HepG2 (cell line): ENCODE results near the gene SIX4. TPM values are rescaled to one million over a fixed set of nuclear protein-coding genes. Genes with fewer than 3 reads are reported as not detected.

Experiments used
- BRD4 ChIP-seq: sonication (generic); formaldehyde crosslinking; IDR thresholded peaks from 2 replicates; pipeline ENCODE4 v1.4.0; 2020; ENCODE audit warnings: missing genetic modification reagents
- E2F2 ChIP-seq: sonication (generic); formaldehyde crosslinking; IDR thresholded peaks from 2 replicates; pipeline ENCODE4 v1.4.0; 2020; ENCODE audit warnings: missing genetic modification reagents, borderline replicate concordance
- HNRNPLL ChIP-seq: fragments of 200-400 bp; formaldehyde crosslinking; IDR thresholded peaks from 2 replicates; pipeline ENCODE4 v1.6.1; 2017; ENCODE audit warnings: mild to moderate bottlenecking, low read depth, low read length; ENCODE audit not compliant: poor library complexity, severe bottlenecking
- PAXIP1 ChIP-seq: sonication (generic); formaldehyde crosslinking; conservative IDR thresholded peaks from 2 replicates; pipeline ENCODE4 v1.4.0; 2020; ENCODE audit warnings: mild to moderate bottlenecking, missing genetic modification reagents, moderate library complexity
- RARA ChIP-seq: IDR thresholded peaks from 2 replicates; pipeline ENCODE4 v1.6.1; 2016; ENCODE audit warnings: missing genetic modification reagents, missing compliant biosample characterization
- ZNF12 ChIP-seq: sonication (generic); formaldehyde crosslinking; IDR thresholded peaks from 2 replicates; pipeline ENCODE4 v1.5.0; 2020; ENCODE audit warnings: missing genetic modification reagents
- ZNF530 ChIP-seq: sonication (generic); formaldehyde crosslinking; IDR thresholded peaks from 2 replicates; pipeline ENCODE4 v1.5.0; 2020; ENCODE audit warnings: low read depth, mild to moderate bottlenecking, missing genetic modification reagents
- polyA plus RNA-seq, 8 experiments: library from polyadenylated mRNA; depleted of rRNA in 3 of 8; stranded (reverse) in 7 of 8; unstranded in 1 of 8; fragments of >200 nt; fragmentation: Illumina TruSeq in 4 of 8; extraction: Trizol in 4 of 8; gene quantifications; 2 replicates each; pipeline versions ENCODE4 v1.2.1 to v1.2.3, GENCODE V29; 2011 to 2016; ENCODE audit warnings: low read depth in 4 of 8, missing spikeins in 1 of 8, mixed read lengths in 1 of 8; ENCODE audit not compliant: insufficient read depth in 1 of 8
- total RNA-seq, 5 experiments: library from RNA; depleted of rRNA; stranded (reverse); fragments of >200 nt; fragmentation: Illumina TruSeq; extraction: Trizol; gene quantifications; 2 replicates each; pipeline ENCODE4 v1.2.3, GENCODE V29; 2016; ENCODE audit warnings: low read depth in 1 of 5
- TF ChIP-seq, protein P1 (sequence below): sonication (generic); formaldehyde crosslinking; IDR thresholded peaks from 2 replicates; pipeline ENCODE4 v1.4.0; 2020; ENCODE audit warnings: missing genetic modification reagents, borderline replicate concordance
- TF ChIP-seq, protein P2 (sequence below): sonication (generic); formaldehyde crosslinking; IDR thresholded peaks from 2 replicates; pipeline ENCODE4 v1.4.0; 2020; ENCODE audit warnings: missing genetic modification reagents
- TF ChIP-seq, protein P3 (sequence below): sonication (generic); formaldehyde crosslinking; IDR thresholded peaks from 2 replicates; pipeline ENCODE4 v1.5.0; 2020; ENCODE audit warnings: mild to moderate bottlenecking, missing genetic modification reagents
- TF ChIP-seq, protein P4 (sequence below): sonication (generic); formaldehyde crosslinking; IDR thresholded peaks from 2 replicates; pipeline ENCODE4 v1.5.0; 2020; ENCODE audit warnings: missing genetic modification reagents

The SIX4 gene
- total and polyA plus RNA-seq, 2 of the 13 experiments (the other 11 are each of a cell fraction or from before 2014, with no cell fraction given) = 5.0 to 6.0 TPM

- TF ChIP-seq, protein P1, sequence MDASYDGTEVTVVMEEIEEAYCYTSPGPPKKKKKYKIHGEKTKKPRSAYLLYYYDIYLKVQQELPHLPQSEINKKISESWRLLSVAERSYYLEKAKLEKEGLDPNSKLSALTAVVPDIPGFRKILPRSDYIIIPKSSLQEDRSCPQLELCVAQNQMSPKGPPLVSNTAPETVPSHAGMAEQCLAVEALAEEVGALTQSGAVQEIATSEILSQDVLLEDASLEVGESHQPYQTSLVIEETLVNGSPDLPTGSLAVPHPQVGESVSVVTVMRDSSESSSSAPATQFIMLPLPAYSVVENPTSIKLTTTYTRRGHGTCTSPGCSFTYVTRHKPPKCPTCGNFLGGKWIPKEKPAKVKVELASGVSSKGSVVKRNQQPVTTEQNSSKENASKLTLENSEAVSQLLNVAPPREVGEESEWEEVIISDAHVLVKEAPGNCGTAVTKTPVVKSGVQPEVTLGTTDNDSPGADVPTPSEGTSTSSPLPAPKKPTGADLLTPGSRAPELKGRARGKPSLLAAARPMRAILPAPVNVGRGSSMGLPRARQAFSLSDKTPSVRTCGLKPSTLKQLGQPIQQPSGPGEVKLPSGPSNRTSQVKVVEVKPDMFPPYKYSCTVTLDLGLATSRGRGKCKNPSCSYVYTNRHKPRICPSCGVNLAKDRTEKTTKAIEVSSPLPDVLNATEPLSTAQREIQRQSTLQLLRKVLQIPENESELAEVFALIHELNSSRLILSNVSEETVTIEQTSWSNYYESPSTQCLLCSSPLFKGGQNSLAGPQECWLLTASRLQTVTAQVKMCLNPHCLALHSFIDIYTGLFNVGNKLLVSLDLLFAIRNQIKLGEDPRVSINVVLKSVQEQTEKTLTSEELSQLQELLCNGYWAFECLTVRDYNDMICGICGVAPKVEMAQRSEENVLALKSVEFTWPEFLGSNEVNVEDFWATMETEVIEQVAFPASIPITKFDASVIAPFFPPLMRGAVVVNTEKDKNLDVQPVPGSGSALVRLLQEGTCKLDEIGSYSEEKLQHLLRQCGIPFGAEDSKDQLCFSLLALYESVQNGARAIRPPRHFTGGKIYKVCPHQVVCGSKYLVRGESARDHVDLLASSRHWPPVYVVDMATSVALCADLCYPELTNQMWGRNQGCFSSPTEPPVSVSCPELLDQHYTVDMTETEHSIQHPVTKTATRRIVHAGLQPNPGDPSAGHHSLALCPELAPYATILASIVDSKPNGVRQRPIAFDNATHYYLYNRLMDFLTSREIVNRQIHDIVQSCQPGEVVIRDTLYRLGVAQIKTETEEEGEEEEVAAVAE (CRISPR knock-in tag) = no peak
- TF ChIP-seq RARA (CRISPR knock-in tag) (peak; percentile 29; the same call in 1 of the 2 replicates), PAXIP1 (CRISPR knock-in tag) (peak; percentile 50), ZNF530 (CRISPR knock-in tag) (no peak), E2F2 (CRISPR knock-in tag) (no peak), BRD4 (no peak), HNRNPLL (no peak), ZNF12 (CRISPR knock-in tag) (no peak)
- TF ChIP-seq, protein P2, sequence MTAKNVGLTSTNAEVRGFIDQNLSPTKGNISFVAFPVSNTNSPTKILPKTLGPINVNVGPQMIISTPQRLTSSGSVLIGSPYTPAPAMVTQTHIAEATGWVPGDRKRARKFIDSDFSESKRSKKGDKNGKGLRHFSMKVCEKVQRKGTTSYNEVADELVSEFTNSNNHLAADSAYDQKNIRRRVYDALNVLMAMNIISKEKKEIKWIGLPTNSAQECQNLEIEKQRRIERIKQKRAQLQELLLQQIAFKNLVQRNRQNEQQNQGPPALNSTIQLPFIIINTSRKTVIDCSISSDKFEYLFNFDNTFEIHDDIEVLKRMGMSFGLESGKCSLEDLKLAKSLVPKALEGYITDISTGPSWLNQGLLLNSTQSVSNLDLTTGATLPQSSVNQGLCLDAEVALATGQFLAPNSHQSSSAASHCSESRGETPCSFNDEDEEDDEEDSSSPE (CRISPR knock-in tag) = no peak
- TF ChIP-seq, protein P3, sequence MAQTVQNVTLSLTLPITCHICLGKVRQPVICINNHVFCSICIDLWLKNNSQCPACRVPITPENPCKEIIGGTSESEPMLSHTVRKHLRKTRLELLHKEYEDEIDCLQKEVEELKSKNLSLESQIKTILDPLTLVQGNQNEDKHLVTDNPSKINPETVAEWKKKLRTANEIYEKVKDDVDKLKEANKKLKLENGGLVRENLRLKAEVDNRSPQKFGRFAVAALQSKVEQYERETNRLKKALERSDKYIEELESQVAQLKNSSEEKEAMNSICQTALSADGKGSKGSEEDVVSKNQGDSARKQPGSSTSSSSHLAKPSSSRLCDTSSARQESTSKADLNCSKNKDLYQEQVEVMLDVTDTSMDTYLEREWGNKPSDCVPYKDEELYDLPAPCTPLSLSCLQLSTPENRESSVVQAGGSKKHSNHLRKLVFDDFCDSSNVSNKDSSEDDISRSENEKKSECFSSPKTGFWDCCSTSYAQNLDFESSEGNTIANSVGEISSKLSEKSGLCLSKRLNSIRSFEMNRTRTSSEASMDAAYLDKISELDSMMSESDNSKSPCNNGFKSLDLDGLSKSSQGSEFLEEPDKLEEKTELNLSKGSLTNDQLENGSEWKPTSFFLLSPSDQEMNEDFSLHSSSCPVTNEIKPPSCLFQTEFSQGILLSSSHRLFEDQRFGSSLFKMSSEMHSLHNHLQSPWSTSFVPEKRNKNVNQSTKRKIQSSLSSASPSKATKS (CRISPR knock-in tag) = no peak
- TF ChIP-seq, protein P4, sequence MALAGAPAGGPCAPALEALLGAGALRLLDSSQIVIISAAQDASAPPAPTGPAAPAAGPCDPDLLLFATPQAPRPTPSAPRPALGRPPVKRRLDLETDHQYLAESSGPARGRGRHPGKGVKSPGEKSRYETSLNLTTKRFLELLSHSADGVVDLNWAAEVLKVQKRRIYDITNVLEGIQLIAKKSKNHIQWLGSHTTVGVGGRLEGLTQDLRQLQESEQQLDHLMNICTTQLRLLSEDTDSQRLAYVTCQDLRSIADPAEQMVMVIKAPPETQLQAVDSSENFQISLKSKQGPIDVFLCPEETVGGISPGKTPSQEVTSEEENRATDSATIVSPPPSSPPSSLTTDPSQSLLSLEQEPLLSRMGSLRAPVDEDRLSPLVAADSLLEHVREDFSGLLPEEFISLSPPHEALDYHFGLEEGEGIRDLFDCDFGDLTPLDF (CRISPR knock-in tag) = no peak
These were observed 1.6 kb downstream of the SIX4 start (continued) for GRCh38 chr14:60722357-60723115.
